CD4-positive, alpha-beta T cell treated with Interleukin-21 for 1 hour (primary cell): ENCODE measurements around the gene BLTP2.
"Not testable (repeated sequence)": the region's sequence is repeated elsewhere in the genome, so short reads cannot be mapped to it uniquely, and the experiment has no call there.

Experiments
- DNase-seq: peaks from one replicate; pipeline ENCODE4 v3.0.0-alpha.2; 2020

Gene BLTP2

GRCh38 chr17:28645576-28645939, 600 bp upstream of the BLTP2 start:
- DNase-seq, result no peak

GRCh38 chr17:28643983-28644786, 773 bp downstream of the BLTP2 start:
- peak; percentile 31 for DNase-seq

GRCh38 chr17:28641579-28641978, 3.4 kb downstream of the BLTP2 start:
- no peak for DNase-seq

- no peak for DNase-seq
These were observed 9.5 kb downstream of the BLTP2 start for GRCh38 chr17:28635506-28635905.

DNA sequence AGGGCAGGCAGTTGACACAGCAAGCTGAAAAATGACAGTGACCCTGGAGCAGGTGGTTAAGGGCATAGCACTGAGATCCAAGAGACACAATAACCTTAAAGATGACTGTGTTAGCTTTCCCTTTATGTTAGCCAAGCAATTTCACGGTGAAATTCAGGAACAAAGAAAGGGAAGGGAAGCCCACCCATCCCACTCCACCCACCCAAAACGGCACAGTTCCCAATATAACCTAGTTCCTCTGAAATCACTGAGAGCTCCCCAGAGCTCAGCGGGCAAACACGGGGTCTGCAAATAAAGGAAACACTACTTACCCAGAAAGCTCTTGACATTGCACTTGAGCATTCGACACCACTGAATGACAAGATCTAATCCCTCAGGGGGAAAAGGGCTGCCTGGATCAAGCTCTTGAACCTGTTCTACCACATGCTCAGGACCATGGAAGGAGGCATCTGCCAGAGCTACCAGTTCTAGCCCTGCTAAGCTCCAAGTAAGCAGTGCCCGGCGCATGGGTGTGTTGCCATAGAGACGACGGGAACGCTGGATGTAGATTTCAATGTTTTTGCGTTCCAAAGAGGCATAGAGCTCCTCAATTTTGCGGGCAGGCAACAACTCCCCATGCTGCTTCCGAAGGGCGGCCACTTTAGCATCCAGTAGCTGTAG, 10.6 kb downstream of the BLTP2 start:
- no peak for DNase-seq

DNA sequence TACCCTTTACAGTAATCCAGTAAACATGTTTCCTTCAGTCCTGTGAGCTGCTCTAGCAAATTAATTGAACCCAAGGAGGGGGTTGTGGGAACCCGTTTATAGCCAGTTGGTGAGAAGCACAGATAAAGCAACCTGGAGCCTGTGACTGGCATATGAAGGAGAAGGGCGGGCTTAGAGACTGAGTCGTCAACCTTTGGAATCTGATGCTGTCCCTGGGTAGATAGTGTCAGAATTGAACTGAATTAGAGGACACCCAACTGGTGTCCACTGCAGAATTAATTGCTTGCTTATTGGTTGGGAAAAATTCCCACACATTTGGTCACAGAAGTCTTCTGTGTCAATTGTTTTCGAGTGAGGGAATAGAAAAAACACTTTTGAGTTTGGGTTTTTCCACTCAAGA, 18.1 kb downstream of the BLTP2 start:
- no peak for DNase-seq

GRCh38 chr17:28624148-28624547, 20.8 kb downstream of the BLTP2 start:
- no peak for DNase-seq

DNA sequence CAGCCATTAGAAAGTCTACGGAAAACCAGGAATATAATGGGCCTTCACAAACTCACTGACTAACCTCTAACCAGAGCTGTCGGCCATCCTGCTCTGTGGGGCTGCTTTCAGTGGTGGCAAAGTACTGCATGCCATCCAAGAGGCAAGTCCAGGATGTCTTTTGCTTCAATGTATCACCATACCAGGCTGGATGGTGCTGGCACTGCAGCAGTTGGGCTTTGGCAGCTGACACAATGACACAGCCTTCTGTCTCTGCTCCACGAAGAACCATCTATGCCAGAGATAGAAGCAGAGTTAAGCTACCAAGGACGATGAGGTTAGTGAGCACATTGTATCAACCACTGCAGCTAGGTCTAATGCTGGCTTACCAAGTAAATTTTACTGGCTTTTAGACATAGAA, 21.3 kb downstream of the BLTP2 start:
- no peak for DNase-seq

DNA sequence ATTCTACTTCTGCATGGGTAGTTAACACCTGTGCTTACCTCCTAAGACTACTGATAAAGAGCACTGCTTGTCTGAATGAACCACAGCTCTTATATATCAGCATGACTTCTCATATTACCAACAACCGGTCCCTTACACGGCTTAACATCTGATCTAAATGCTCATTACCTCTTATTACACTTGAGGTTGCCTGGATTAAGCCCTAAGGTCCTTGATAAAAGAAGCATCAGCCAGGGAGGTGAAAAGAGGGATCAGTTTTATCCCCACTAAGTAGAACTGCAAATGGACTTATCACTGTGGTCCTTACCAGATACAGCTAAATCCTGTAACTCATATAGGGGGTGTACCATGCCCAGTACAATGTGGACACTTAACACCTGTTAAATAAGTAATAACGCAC, 22.8 kb downstream of the BLTP2 start:
- no peak for DNase-seq

DNA sequence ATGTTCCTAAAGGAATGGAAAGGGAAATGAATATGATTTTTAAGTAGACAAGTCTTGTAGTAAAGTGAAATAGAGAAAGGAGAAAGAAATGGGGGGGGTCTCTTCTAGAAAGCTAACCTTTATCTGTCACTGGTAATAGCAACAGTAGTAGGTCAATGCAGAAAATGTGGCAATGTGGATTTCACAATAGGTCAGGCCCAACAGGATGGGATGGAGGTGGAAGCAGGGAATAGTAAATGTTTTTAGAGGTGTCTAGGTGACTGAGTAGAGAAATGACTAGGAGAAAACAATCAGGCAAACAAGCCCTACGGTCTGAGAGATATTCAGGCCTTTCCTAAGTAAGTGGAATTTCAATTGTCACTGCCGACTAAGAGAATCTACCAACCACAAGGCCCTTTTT, 24.9 kb downstream of the BLTP2 start:
- DNase-seq, result no peak

DNA sequence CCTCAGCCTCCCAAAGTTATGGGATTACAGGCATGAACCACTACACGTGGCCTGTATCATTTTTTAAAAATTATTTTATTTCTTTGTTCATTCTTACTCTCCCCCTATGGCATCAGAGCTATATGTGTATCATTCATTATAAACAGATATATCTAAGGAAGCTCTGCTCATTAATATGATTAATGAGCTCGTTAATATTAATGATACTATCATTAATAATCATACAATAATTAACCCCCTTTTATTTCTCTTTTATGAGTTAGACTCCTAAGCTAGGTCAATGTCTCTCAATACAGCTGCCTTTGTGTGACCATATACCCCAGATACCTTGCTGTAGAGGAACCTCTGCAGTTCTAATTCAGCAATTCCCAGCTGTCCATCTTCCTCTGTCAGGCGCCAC, 26.5 kb downstream of the BLTP2 start:
- DNase-seq, result no peak

DNA sequence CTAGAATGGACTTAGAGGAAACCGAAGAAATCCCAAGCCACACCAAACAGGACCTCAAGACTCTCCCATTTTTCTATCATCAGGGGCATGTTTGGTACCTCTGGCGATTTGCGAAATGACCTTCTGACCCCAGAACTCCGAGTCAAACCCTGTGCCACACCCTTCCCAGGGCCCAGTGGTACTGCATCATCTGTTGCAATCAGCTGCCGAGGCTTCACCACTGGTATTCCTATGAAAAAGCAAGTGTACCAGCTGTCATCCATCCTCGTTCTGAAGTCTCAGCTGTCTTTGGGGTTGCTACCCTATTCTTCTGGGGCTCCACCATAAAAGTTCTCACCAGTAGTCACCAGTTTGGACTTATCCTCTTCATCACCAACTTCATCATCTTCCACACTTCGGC, 28.7 kb downstream of the BLTP2 start:
- DNase-seq, result no peak

GRCh38 chr17:28615260-28615940, 29.6 kb downstream of the BLTP2 start:
- no peak for DNase-seq

GRCh38 chr17:28613931-28614381, 31.0 kb downstream of the BLTP2 start, which contains the start of gene RSKR:
Gene RSKR (minus strand): TSS chr17:28614185. CDS start chr17:28614161, 24 bp downstream.
- no peak for DNase-seq

- DNase-seq, result peak; percentile 52
These were observed 31.8 kb downstream of the BLTP2 start for GRCh38 chr17:28612936-28613872.

DNA sequence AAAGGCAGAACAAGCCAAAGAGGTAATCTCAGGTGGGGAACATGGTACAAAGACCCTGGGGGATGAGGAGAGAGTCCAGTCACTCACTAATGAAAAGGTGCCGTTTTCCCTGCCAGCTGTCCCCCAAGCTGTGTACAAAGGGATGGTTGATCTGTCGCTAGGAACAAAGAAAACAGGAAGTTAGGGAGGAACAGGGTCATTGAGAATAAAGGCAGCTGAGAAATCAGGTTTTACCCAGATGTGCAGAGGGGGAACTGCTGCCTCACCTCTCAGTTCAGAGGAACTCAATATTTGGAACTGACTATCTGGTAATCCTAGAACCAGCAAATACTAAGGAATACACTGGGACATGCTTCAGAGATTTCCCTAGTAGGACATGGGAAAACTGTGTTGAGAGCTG, 32.4 kb downstream of the BLTP2 start:
- no peak for DNase-seq

DNA sequence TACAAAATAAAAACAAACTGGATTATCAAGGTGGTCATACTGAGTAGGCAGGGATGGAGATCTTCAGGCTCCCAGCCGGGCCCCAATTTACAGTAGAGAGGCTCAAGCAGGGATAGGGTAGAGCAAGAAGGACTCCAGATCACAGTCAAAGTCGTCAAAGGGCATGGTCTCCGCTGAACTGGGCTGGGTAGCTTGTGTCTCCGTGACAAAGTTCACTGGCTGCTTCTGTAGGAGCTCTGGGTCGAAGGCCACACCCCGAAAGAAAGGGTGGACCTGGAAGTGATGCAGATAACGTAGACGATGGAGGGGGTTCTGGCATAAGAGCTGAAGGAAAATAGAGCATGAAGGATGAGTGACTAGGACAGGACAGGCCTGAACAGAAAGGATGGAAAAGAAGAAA, 34.6 kb downstream of the BLTP2 start:
- DNase-seq, result no peak

DNA sequence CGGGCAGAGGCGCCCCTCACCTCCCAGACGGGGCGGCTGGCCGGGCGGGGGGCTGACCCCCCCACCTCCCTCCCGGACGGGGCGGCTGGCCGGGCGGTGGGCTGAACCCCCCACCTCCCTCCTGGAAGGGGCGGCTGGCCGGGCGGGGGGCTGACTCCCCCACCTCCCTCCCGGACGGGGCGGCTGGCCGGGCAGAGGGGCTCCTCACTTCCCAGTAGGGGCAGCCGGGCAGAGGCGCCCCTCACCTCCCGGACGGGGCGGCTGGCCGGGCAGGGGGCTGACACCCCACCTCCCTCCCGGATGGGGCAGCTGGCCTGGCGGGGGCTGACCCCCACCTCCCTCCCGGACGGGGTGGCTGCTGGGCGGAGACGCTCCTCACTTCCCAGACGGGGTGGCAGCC, 40.9 kb downstream of the BLTP2 start:
- DNase-seq, result not testable (repeated sequence)

GRCh38 chr17:28599311-28600184, 45.4 kb downstream of the BLTP2 start:
- peak; percentile 70 for DNase-seq

DNA sequence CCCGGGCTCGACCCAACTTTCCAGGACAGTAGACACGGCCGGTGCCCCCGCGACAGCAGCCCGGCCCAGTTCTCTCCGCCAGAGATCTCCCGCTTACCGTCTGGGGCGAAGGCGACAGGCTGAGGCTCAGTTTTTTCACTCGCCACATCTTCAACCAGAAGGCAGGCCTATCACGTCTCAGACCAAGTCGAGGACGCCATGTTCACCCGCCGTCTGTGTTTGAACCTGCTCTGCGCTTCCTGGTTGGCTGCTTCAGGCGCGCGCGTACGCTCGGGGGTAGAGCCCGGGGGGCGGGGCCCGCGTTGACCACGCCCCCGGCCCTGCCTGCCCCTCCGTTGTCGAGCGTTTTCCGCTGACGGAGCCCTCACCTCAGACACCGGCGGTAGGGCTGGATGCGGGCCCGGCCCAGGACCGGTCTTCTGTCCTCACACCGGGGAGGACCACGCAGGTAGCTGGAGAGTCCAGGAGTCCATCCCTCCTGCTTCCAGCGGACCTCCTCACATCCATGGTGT, 46.1 kb downstream of the BLTP2 start, which contains the start of gene SPAG5:
Gene SPAG5, minus strand, starts transcription at position 227 of the 512 bp plus-strand sequence. Its CDS starts 79 bp downstream, at position 148.
- DNase-seq, result peak; percentile 95

DNA sequence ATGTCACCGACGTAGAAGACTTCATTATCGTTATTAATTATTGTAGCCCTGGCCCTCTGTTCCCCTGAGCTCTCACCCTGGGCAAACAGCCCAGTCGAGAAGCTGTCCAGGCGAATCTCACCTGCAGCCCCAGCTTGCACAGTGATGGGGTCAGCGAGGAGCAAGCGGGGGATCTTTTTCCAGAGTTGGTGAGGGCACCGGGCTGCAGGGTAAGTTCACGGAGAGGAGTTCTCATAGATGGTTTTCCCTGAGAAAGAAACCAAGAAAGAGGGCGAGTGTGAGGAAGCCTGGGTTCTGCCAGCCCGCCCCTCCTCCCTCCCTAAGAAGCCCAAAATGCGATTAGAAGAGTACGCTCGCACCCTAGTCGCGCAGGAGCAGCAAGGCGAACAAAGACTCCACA, 46.6 kb downstream of the BLTP2 start:
- no peak for DNase-seq
